ENCODE measurements around the gene CAND1.

GRCh38 chr12:67364228-67364627 lies 95.1 kb downstream of the CAND1 start:
- TF ChIP-seq, protein P1, sequence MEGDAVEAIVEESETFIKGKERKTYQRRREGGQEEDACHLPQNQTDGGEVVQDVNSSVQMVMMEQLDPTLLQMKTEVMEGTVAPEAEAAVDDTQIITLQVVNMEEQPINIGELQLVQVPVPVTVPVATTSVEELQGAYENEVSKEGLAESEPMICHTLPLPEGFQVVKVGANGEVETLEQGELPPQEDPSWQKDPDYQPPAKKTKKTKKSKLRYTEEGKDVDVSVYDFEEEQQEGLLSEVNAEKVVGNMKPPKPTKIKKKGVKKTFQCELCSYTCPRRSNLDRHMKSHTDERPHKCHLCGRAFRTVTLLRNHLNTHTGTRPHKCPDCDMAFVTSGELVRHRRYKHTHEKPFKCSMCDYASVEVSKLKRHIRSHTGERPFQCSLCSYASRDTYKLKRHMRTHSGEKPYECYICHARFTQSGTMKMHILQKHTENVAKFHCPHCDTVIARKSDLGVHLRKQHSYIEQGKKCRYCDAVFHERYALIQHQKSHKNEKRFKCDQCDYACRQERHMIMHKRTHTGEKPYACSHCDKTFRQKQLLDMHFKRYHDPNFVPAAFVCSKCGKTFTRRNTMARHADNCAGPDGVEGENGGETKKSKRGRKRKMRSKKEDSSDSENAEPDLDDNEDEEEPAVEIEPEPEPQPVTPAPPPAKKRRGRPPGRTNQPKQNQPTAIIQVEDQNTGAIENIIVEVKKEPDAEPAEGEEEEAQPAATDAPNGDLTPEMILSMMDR (IDR thresholded peaks at IDR 0.05; ENCODE audit: low read length), result no peak
- TF ChIP-seq EZH2 (IDR thresholded peaks at IDR 0.05; ENCODE audit: borderline replicate concordance, low read length), result no peak

Data from OCI-LY1 (cell line).